H1 (cell line): ENCODE data around the gene EXOSC10. TPM values are rescaled to one million over a fixed set of nuclear protein-coding genes. Genes with fewer than 3 reads are reported as not detected.

Experiments used
- CTCF ChIA-PET: fragments of 300-600 bp; sonication (Branson Sonifier 250); formaldehyde crosslinking; loops from one replicate; lab custom pipeline; 2021; ENCODE audit not compliant: partially characterized antibody; lab: Charles Lee
- POLR2A ChIA-PET: fragments of 300-600 bp; sonication (Branson Sonifier 250); formaldehyde crosslinking; loops from one replicate; lab custom pipeline; 2021; ENCODE audit warnings: inconsistent platforms; ENCODE audit not compliant: partially characterized antibody; lab: Charles Lee
- DNase-seq, 2 experiments: peaks; one replicate each; pipeline versions ENCODE4 v3.0.0 to v3.0.0-alpha.2; 2010 to 2022; ENCODE audit warnings: low spot score in 2 of 2, low read depth in 1 of 2, mixed read lengths in 1 of 2
- FAIRE-seq: peaks from 2 replicates; lab custom pipeline; 2011; peaks lifted over from hg19 to GRCh38; lab: Jason Lieb, UNC
- H2AFZ ChIP-seq: 2 replicates; pipeline ENCODE4 v1.8.1; 2012; ENCODE audit warnings: low read length, inconsistent platforms
- H2AK5ac ChIP-seq: 2 replicates; pipeline ENCODE4 v1.6.1; 2013; ENCODE audit warnings: low read depth, low read length
- H2BK120ac ChIP-seq: replicated peaks from 2 replicates; pipeline ENCODE3; 2013; ENCODE audit warnings: low read depth, low read length, inconsistent platforms
- H2BK12ac ChIP-seq: 2 replicates; pipeline ENCODE4 v1.6.1; 2013; ENCODE audit warnings: low read depth, low read length
- H2BK15ac ChIP-seq: 2 replicates; pipeline ENCODE4 v1.6.1; 2013; ENCODE audit warnings: low read length
- H2BK20ac ChIP-seq: 2 replicates; pipeline ENCODE4 v1.6.1; 2013; ENCODE audit warnings: low read length
- H2BK5ac ChIP-seq: 2 replicates; pipeline ENCODE4 v1.6.1; 2013; ENCODE audit warnings: low read depth, low read length
- H3K14ac ChIP-seq: 2 replicates; pipeline ENCODE4 v1.6.1; 2013; ENCODE audit warnings: inconsistent platforms; ENCODE audit not compliant: insufficient read length
- H3K18ac ChIP-seq: 2 replicates; pipeline ENCODE4 v1.6.1; 2013; ENCODE audit warnings: low read length; ENCODE audit errors: extremely low read depth
- H3K23ac ChIP-seq: 2 replicates; pipeline ENCODE4 v1.6.1; 2013; ENCODE audit warnings: inconsistent platforms; ENCODE audit not compliant: insufficient read length
- H3K23me2 ChIP-seq: 2 replicates; pipeline ENCODE4 v1.6.1; 2013; ENCODE audit warnings: low read depth, low read length
- H3K27ac ChIP-seq: 2 replicates; pipeline ENCODE4 v1.6.1; 2011; ENCODE audit warnings: low read depth, low read length, inconsistent platforms
- H3K27me3 ChIP-seq, 4 experiments: replicated peaks in 1 of 4; 1 replicate in 1 of 4; 2 replicates in 3 of 4; pipeline versions ENCODE4 v1.6.1 to v1.8.1; 2011 to 2013; ENCODE audit warnings: low read length in 3 of 4, mild to moderate bottlenecking in 3 of 4, inconsistent platforms in 2 of 4, mixed read lengths in 2 of 4, moderate library complexity in 1 of 4; ENCODE audit not compliant: control insufficient read depth in 3 of 4, insufficient read depth in 3 of 4; ENCODE audit errors: extremely low read depth in 1 of 4
- H3K36me3 ChIP-seq, 4 experiments: 2 replicates each; pipeline versions ENCODE4 v1.6.1 to v1.8.1; 2011 to 2013; ENCODE audit warnings: mild to moderate bottlenecking in 4 of 4, low read length in 3 of 4, moderate library complexity in 2 of 4, control low read depth in 1 of 4, inconsistent platforms in 1 of 4; ENCODE audit not compliant: insufficient read depth in 4 of 4, control insufficient read depth in 2 of 4
- H3K4ac ChIP-seq: replicated peaks from 2 replicates; pipeline ENCODE3; 2013; ENCODE audit warnings: low read length, low read depth, mixed read lengths, inconsistent platforms; ENCODE audit not compliant: insufficient read length
- H3K4me1 ChIP-seq, 4 experiments: replicated peaks in 1 of 4; 1 replicate in 1 of 4; 2 replicates in 3 of 4; pipeline versions ENCODE4 v1.6.1 to v1.8.1; 2011 to 2013; ENCODE audit warnings: low read length in 3 of 4, inconsistent platforms in 2 of 4, mixed read lengths in 1 of 4; ENCODE audit not compliant: insufficient read depth in 4 of 4, control insufficient read depth in 3 of 4
- H3K4me2 ChIP-seq, 2 experiments: 2 replicates each; pipeline versions ENCODE4 v1.6.1 to v1.8.1; 2011 to 2013; ENCODE audit warnings: low read depth in 2 of 2, low read length in 2 of 2, control low read depth in 1 of 2, inconsistent platforms in 1 of 2, mild to moderate bottlenecking in 1 of 2; ENCODE audit not compliant: insufficient read depth in 1 of 2
- H3K4me3 ChIP-seq, 4 experiments: fragments of 200-600, 300-600 bp in 1 of 4; sonication (generic), shearing (Covaris generic), sonication (Bioruptor Twin) in 1 of 4; 2 replicates each; pipeline versions ENCODE4 v1.5.1 to v1.8.1; 2011 to 2016; ENCODE audit warnings: low read length in 4 of 4, low read depth in 3 of 4, control low read depth in 2 of 4, inconsistent platforms in 2 of 4, mild to moderate bottlenecking in 2 of 4, mixed read lengths in 1 of 4, moderate library complexity in 1 of 4; ENCODE audit not compliant: insufficient read depth in 2 of 4; ENCODE audit errors: extremely low read depth in 1 of 4
- H3K56ac ChIP-seq: replicated peaks from 2 replicates; pipeline ENCODE3; 2013; ENCODE audit warnings: low read depth, mild to moderate bottlenecking, mixed read lengths, low read length, inconsistent platforms; ENCODE audit not compliant: insufficient read length
- H3K79me1 ChIP-seq: 2 replicates; pipeline ENCODE4 v1.6.1; 2013; ENCODE audit warnings: low read depth, low read length, control low read depth
- H3K79me2 ChIP-seq, 2 experiments: 2 replicates each; pipeline versions ENCODE4 v1.6.1 to v1.8.1; 2012 to 2013; ENCODE audit warnings: low read length in 2 of 2, mild to moderate bottlenecking in 2 of 2, inconsistent platforms in 1 of 2; ENCODE audit not compliant: insufficient read depth in 2 of 2, control insufficient read depth in 1 of 2
- H3K9ac ChIP-seq, 4 experiments: replicated peaks in 1 of 4; 1 replicate in 1 of 4; 2 replicates in 3 of 4; pipeline versions ENCODE4 v1.6.1 to v1.8.1; 2011 to 2013; ENCODE audit warnings: low read depth in 3 of 4, low read length in 3 of 4, control low read depth in 2 of 4, mild to moderate bottlenecking in 2 of 4, moderate library complexity in 2 of 4, inconsistent platforms in 1 of 4; ENCODE audit errors: extremely low read depth in 1 of 4
- H3K9me3 ChIP-seq, 2 experiments: 2 replicates each; pipeline versions ENCODE4 v1.6.1 to v1.8.1; 2012 to 2013; ENCODE audit warnings: mild to moderate bottlenecking in 2 of 2, moderate library complexity in 2 of 2, control low read depth in 1 of 2, inconsistent platforms in 1 of 2, low read depth in 1 of 2, low read length in 1 of 2, mixed read lengths in 1 of 2; ENCODE audit not compliant: insufficient read depth in 2 of 2
- H4K20me1 ChIP-seq, 2 experiments: replicated peaks in 1 of 2; 2 replicates each; pipeline versions ENCODE3 to v1.8.1; 2011 to 2013; ENCODE audit warnings: inconsistent platforms in 2 of 2, low read length in 2 of 2, mild to moderate bottlenecking in 1 of 2; ENCODE audit not compliant: insufficient read depth in 2 of 2, control insufficient read depth in 1 of 2
- H4K5ac ChIP-seq: 2 replicates; pipeline ENCODE4 v1.6.1; 2013; ENCODE audit warnings: low read length, low read depth, mixed read lengths, inconsistent platforms; ENCODE audit not compliant: insufficient read length
- H4K8ac ChIP-seq: 2 replicates; pipeline ENCODE4 v1.8.0; 2013; ENCODE audit warnings: mild to moderate bottlenecking, moderate library complexity, low read length, inconsistent platforms; ENCODE audit not compliant: insufficient read depth; ENCODE audit errors: extremely low read depth
- H4K91ac ChIP-seq: replicated peaks from 2 replicates; pipeline ENCODE3; 2013; ENCODE audit warnings: low read length, mixed read lengths, inconsistent platforms; ENCODE audit not compliant: insufficient read length
- CTBP2 ChIP-seq: IDR thresholded peaks from 2 replicates; pipeline ENCODE4 v1.7.0; 2011; ENCODE audit warnings: borderline replicate concordance, mild to moderate bottlenecking, moderate library complexity, mixed read lengths, low read length; ENCODE audit not compliant: insufficient read depth, insufficient read length
- JUN ChIP-seq: IDR thresholded peaks from 2 replicates; pipeline ENCODE4 v1.6.1; 2011; ENCODE audit warnings: low read depth, mild to moderate bottlenecking, improper control_type of control experiment, low read length
- POU5F1 ChIP-seq: IDR thresholded peaks from 2 replicates; pipeline ENCODE4 v1.6.1; 2011; ENCODE audit warnings: low read depth, mild to moderate bottlenecking, low read length, moderate library complexity
- RFX5 ChIP-seq: IDR thresholded peaks from 2 replicates; pipeline ENCODE4 v1.6.1; 2011; ENCODE audit warnings: low read depth, low read length, improper control_type of control experiment, borderline replicate concordance
- ZNF274 ChIP-seq: IDR thresholded peaks from 2 replicates; pipeline ENCODE4 v1.7.0; 2012; ENCODE audit warnings: low read length, borderline replicate concordance; ENCODE audit errors: extremely low read depth
- WGBS, 2 experiments: shearing (Covaris generic) in 1 of 2; methylation state at CpG; one replicate each; pipeline versions ENCODE4 v1.1.6 to v1.1.7; 2013 to 2015; ENCODE audit warnings: low lambda C conversion rate in 2 of 2, mixed read lengths in 2 of 2, inconsistent platforms in 1 of 2, low coverage in 1 of 2, missing lambda C conversion rate in 1 of 2; ENCODE audit not compliant: insufficient replicate concordance in 2 of 2, insufficient coverage in 1 of 2, insufficient read length in 1 of 2; ENCODE audit errors: extremely low coverage in 1 of 2, missing lambda C conversion rate in 1 of 2; 5-methylcytosine and 5-hydroxymethylcytosine counted together
- polyA plus RNA-seq, 7 experiments: library from polyadenylated mRNA; depleted of rRNA in 3 of 7; stranded (reverse) in 5 of 7; unstranded in 2 of 7; fragments of >200 nt in 5 of 7; fragments of 200-250 nt in 2 of 7; gene quantifications; 1 replicate in 5 of 7; 2 replicates in 1 of 7; 4 replicates in 1 of 7; pipeline versions ENCODE4 v1.2.1 to v1.2.3, GENCODE V29; 2011 to 2013; ENCODE audit warnings: missing spikeins in 2 of 7, mixed read lengths in 2 of 7
- total RNA-seq: library from RNA; stranded (reverse); fragmentation: NEBNext Ultra II Directional; extraction: Animal tissue kit (Norgen Biotek cat#: 25700); gene quantifications from 2 replicates; pipeline ENCODE4 v1.2.1, GENCODE V29; 2021
- TF ChIP-seq, protein P1 (sequence below): IDR thresholded peaks from 2 replicates; pipeline ENCODE4 v1.6.1; 2012; ENCODE audit warnings: inconsistent platforms

Gene EXOSC10
- total and polyA plus RNA-seq, 2 of the 8 experiments (the other 6 are each of a cell fraction or from before 2014, with no cell fraction given), result 57.9 to 86.1 TPM

GRCh38 chr1:11056504-11056903, 43.2 kb downstream of the EXOSC10 start:
- Histone ChIP-seq H2BK20ac (no peak overlapping the region), H3K56ac (no peak overlapping the region), H3K27me3 (no peaks in the 10 kb centered on the region), H4K5ac (no peak overlapping the region), H3K4me3 (no peak overlapping the region), H2AFZ (no peak overlapping the region), H3K23ac (no peak overlapping the region), H3K23me2 (peaks cover 16% of the 10 kb centered on the region), H4K91ac (no peak overlapping the region), H3K9ac (no peak overlapping the region)
- CTCF ChIA-PET, result interaction anchor here (0.6 to 14.5 kb wide), 4 partner anchors 19 to 587 kb away, joined by 3 to 168 read pairs (median 3); no protein-coding TSS in a partner anchor
- no peak for FAIRE-seq
- WGBS, 2 experiments, result 95% methylated on average over 7 of the region's 7 CpGs; no CpG with 5 or more reads in 1 of the 2 experiments
- TF ChIP-seq RFX5 (no peak), POU5F1 (no peak), JUN (no peak), ZNF274 (no peak), CTBP2 (no peak)
- TF ChIP-seq, protein P1, sequence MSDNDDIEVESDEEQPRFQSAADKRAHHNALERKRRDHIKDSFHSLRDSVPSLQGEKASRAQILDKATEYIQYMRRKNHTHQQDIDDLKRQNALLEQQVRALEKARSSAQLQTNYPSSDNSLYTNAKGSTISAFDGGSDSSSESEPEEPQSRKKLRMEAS, result no peak
- TF ChIP-seq, all 59 proteins: peak for 0
- Histone ChIP-seq H3K9me3 (no peaks in the 10 kb centered on the region), H2BK120ac (no peak overlapping the region), H2BK15ac (no peak overlapping the region), H4K20me1 (peaks cover 3 to 9% of the 10 kb centered on the region in 2 experiments), H3K27ac (no peak overlapping the region), H2AK5ac (no peak overlapping the region), H3K79me2 (peaks cover 0 to 16% of the 10 kb centered on the region in 2 experiments; a peak in 2 of 4 replicates), H3K4me1 (peaks cover 0 to 18% (median 10%) of the 10 kb centered on the region in 4 experiments; a peak in 6 of 7 replicates), H3K4ac (no peak overlapping the region), H4K8ac (no peak overlapping the region; the same call in 1 of the 2 replicates), H3K14ac (no peak overlapping the region), H2BK12ac (no peak overlapping the region), H2BK5ac (no peak overlapping the region), H3K18ac (no peak overlapping the region), H3K36me3 (peaks cover 6 to 27% (median 14%) of the 10 kb centered on the region in 4 experiments; a peak in 7 of 8 replicates), H3K79me1 (peaks cover 8% of the 10 kb centered on the region), H3K4me2 (no peak overlapping the region)
- POLR2A ChIA-PET, result interaction anchor here (0.8 to 4.6 kb wide), 3 partner anchors 11 to 18 kb away, joined by 3 to 18 read pairs (median 9); no protein-coding TSS in a partner anchor
- no peak for DNase-seq
